ENCODE data around the gene EFEMP1. TPM values are rescaled to one million over a fixed set of nuclear protein-coding genes. Genes with fewer than 3 reads are reported as not detected.

Gene EFEMP1, protein sequence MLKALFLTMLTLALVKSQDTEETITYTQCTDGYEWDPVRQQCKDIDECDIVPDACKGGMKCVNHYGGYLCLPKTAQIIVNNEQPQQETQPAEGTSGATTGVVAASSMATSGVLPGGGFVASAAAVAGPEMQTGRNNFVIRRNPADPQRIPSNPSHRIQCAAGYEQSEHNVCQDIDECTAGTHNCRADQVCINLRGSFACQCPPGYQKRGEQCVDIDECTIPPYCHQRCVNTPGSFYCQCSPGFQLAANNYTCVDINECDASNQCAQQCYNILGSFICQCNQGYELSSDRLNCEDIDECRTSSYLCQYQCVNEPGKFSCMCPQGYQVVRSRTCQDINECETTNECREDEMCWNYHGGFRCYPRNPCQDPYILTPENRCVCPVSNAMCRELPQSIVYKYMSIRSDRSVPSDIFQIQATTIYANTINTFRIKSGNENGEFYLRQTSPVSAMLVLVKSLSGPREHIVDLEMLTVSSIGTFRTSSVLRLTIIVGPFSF
- total RNA-seq: 2,267 and 3,166 TPM in 2 replicates

DNA sequence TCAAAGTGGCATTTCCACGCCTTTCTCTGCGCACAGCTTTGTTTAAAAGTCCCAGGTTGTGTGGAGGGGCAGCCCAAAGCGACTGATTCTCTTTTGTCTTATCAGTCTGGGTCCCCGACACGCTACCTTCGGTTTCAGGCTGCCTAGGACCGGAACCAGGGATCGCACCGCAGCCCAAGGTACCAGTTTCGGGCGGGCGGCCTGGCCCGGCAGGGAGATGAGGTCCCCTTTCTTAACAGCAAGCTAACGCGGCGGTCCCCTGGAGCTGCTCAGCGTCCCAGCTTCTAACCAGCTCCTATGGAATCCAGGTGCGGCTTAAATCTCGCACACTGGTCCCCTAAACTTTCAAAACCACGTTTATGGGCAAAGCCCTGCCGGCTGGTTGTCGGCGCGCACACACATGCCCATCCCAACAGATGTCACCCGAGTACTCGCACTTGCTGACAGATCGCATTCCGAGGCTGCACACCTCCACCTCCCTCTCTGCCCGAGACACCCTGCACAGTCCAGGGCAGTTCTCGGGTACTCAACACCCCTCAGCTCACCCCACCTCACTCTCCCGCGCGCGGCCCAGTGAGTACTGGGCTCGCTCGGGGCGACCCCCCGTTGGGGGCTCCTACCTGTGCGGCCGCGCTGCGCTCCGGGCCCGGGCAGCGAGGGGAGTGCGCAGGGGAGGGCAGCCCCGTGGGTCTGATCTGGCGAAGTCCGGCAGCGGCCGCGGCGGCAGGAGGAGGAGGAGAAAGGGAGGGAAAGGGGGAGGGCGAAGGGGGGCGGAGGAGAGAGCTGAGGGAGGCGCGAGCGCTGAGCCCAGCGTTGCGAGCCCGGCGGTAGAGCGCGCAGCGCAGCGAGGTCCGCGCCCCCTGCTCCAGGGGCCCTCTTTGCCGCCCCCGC, at the start of gene EFEMP1:
Gene EFEMP1 (minus strand): TSS at position 692 of the 891 bp plus-strand sequence. CDS start 1,342 bp downstream, outside the sequence.

Other genes with a start within 250 kb of the EFEMP1 start
- gene PNPT1, start 229.9 kb downstream of the EFEMP1 start, total RNA-seq: 28.9 and 30.4 TPM in 2 replicates